Vagina (tissue), 2 donors: ENCODE results near the gene MFAP2. TPM values are rescaled to one million over a fixed set of nuclear protein-coding genes. Genes with fewer than 3 reads are reported as not detected.

ENCODE experiments used
- DNase-seq, 2 donors: peaks; one replicate each; pipeline ENCODE4 v3.0.0-alpha.2; 2017; ENCODE audit errors: extremely low spot score in 2 of 2
- H3K27ac ChIP-seq: fragments of 200-600 bp; sonication (generic); one replicate; pipeline ENCODE4 v1.5.1; 2019
- H3K27me3 ChIP-seq: fragments of 200-600 bp; sonication (generic); one replicate; pipeline ENCODE4 v1.5.1; 2019
- H3K36me3 ChIP-seq, 2 donors: fragments of 200-600 bp; sonication (generic); one replicate each; pipeline ENCODE4 v1.5.1; 2017 to 2019
- H3K4me1 ChIP-seq: fragments of 200-600 bp; sonication (generic); one replicate; pipeline ENCODE4 v1.5.1; 2019
- H3K4me3 ChIP-seq, 2 donors: fragments of 200-600 bp; sonication (generic); 1 replicate in 1 of 2; 2 replicates in 1 of 2; pipeline ENCODE4 v1.5.1; 2016 to 2019
- H3K9me3 ChIP-seq: fragments of 200-600 bp; sonication (generic); one replicate; pipeline ENCODE4 v1.5.1; 2019
- POLR2A ChIP-seq, 2 donors: fragments of 450-650 bp; IDR thresholded peaks; one replicate each; pipeline ENCODE4 v1.6.1; 2017; ENCODE audit warnings: antibody characterized with exemption in 2 of 2, mild to moderate bottlenecking in 2 of 2, moderate library complexity in 2 of 2
- POLR2AphosphoS5 ChIP-seq, 2 donors: sonication (generic); formaldehyde crosslinking; IDR thresholded peaks; one replicate each; pipeline ENCODE4 v1.9.0; 2017; ENCODE audit warnings: antibody characterized with exemption in 2 of 2, mild to moderate bottlenecking in 2 of 2, low read depth in 1 of 2; ENCODE audit not compliant: insufficient read depth in 1 of 2
- intact Hi-C: fragments of 100-400 bp; cut with DNase I; formaldehyde crosslinking; loops from one replicate; pipeline ENCODE4 v1.15.1; 2023
- total RNA-seq: library from RNA; depleted of rRNA; stranded (reverse); fragments of >200 nt; gene quantifications from one replicate; pipeline ENCODE4 v1.2.3, GENCODE V29; 2016
- TF ChIP-seq, protein P1 (sequence below), 3 experiments: fragments of 450-650 bp in 2 of 3; fragments of 200-600 bp in 1 of 3; sonication (generic) in 1 of 3; IDR thresholded peaks; one replicate each; pipeline ENCODE4 v1.5.1; 2017 to 2019; ENCODE audit warnings: antibody characterized with exemption in 3 of 3, mild to moderate bottlenecking in 2 of 3, moderate library complexity in 2 of 3

Gene MFAP2, protein sequence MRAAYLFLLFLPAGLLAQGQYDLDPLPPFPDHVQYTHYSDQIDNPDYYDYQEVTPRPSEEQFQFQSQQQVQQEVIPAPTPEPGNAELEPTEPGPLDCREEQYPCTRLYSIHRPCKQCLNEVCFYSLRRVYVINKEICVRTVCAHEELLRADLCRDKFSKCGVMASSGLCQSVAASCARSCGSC
- 51.1 TPM for total RNA-seq

DNA sequence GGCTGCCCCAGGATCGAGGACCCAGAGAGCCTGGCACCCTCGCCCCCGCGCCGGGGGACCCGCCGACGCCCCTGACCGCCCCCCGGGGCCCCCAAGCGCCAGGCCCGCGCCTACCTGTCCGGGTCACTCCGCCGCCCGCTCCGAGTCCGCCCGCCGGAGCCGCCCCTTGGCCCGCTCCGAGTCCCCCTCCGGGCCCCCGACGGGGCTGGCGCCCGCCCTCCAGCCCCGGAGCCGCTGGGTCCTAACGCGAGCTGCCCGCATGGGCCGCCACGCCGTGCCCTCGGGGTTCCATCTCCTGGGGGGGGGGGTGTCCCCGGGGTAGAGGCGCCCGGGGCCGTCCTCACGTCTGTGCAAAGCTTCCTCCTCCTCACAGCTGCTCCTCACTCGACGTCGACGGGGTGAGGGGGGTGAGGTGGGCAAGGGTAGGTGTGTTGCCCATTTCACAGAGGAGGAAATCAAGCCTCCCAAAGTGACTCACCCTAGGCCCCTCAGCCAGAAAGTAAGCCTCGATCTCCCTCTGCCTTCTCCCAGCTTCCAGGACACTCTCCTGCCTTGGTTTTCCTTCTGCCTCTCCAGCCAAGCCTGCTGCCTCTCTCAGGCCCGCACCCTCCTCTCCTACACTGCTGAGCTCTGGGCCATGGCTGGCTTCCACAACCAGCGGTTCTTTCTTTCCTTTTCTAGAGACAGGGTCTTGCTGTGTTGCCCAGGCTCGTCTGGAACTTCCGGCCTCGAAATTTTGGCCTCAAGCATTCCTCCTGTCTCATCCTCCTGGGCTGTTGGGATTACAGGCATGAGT lies at the start of gene MFAP2:
TSS of gene MFAP2 (minus strand) at position 148 of the 796 bp plus-strand sequence. CDS start 2,347 bp downstream, outside the sequence.
- TF ChIP-seq POLR2AphosphoS5 (IDR thresholded peaks at IDR 0.05; ENCODE audit: insufficient read depth in 1 of 2, low read depth in 1 of 2) (no peak), POLR2A (IDR thresholded peaks at IDR 0.05) (peak in 1 of 2 donors; percentile 52)
- Histone ChIP-seq H3K36me3 (no peaks in the 10 kb centered on the region), H3K27me3 (no peaks in the 10 kb centered on the region), H3K9me3 (no peaks in the 10 kb centered on the region), H3K4me1 (peaks cover 57% of the 10 kb centered on the region), H3K4me3 (peak within 1 kb of the TSS; percentile 51 to 57), H3K27ac (peak within 1 kb of the TSS; percentile 88)
- intact Hi-C loops: no loop called here
- DNase-seq: no peak

DNA sequence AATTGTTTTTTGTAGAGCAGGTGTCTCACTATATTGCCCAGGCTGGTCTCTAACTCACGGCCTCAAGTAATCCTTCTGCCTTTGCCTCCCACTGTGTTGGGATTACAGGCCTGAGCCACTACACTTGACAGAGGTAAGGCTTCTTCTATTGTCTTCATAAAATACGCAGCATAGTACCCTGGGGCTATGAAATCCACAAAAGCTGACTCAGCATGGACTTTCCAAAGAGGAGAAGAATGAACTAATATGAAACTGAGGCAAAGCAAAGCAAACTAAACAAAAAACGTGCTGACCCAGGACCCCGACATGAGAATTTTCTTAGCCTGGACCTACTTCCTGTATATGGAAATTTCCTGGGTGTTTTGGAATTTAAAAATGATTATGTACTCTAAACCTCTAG lies 49.8 kb upstream of the MFAP2 start:
- no peaks in the 10 kb centered on the region for H3K27me3 ChIP-seq
- H3K4me3 ChIP-seq: no peak overlapping the region
- TF ChIP-seq POLR2A (IDR thresholded peaks at IDR 0.05): no peak
- TF ChIP-seq POLR2AphosphoS5 (IDR thresholded peaks at IDR 0.05; ENCODE audit: insufficient read depth in 1 of 2, low read depth in 1 of 2): no peak
- TF ChIP-seq, protein P1, sequence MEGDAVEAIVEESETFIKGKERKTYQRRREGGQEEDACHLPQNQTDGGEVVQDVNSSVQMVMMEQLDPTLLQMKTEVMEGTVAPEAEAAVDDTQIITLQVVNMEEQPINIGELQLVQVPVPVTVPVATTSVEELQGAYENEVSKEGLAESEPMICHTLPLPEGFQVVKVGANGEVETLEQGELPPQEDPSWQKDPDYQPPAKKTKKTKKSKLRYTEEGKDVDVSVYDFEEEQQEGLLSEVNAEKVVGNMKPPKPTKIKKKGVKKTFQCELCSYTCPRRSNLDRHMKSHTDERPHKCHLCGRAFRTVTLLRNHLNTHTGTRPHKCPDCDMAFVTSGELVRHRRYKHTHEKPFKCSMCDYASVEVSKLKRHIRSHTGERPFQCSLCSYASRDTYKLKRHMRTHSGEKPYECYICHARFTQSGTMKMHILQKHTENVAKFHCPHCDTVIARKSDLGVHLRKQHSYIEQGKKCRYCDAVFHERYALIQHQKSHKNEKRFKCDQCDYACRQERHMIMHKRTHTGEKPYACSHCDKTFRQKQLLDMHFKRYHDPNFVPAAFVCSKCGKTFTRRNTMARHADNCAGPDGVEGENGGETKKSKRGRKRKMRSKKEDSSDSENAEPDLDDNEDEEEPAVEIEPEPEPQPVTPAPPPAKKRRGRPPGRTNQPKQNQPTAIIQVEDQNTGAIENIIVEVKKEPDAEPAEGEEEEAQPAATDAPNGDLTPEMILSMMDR (IDR thresholded peaks at IDR 0.05): no peak
- H3K9me3 ChIP-seq: no peaks in the 10 kb centered on the region
- no peak overlapping the region for H3K27ac ChIP-seq
- peaks cover 13% of the 10 kb centered on the region for H3K4me1 ChIP-seq
- H3K36me3 ChIP-seq: peaks cover 0 to 54% of the 10 kb centered on the region in 2 donors
- intact Hi-C loops: no loop called here
- no peak for DNase-seq

DNA sequence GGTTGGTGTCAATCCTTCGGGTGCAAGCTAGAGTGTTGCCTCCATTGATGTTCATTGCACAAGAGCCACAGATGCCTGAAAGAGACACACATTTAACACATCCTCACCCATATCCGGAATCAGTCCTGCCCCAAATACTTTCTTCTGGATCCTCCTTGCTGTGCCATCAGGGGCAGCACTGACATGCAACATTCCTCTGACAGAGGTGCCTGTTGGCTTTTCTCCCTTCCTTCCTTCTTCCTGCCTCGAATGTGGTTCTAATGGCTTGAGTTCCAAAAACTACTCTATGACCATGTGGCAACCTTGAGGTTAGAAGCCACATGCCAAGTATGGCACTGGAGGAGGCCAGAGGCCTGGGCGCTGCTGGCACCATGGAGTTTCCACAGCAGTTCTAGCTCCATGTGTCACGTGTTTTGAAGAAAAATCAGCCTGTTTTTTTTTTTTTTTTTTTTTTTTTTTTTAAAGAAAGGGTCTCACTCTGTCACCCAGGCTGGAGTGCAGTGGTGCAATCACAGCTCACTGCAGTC lies 48.3 kb upstream of the MFAP2 start:
- no peak for DNase-seq
- intact Hi-C loops: no loop called here
- no peak overlapping the region for H3K27ac ChIP-seq
- no peaks in the 10 kb centered on the region for H3K9me3 ChIP-seq
- peaks cover under 1 to 59% of the 10 kb centered on the region in 2 donors for H3K36me3 ChIP-seq
- H3K4me3 ChIP-seq: no peak overlapping the region
- TF ChIP-seq POLR2AphosphoS5 (IDR thresholded peaks at IDR 0.05; ENCODE audit: insufficient read depth in 1 of 2, low read depth in 1 of 2): no peak
- TF ChIP-seq, protein P1 (IDR thresholded peaks at IDR 0.05): no peak
- TF ChIP-seq POLR2A (IDR thresholded peaks at IDR 0.05): no peak
- no peaks in the 10 kb centered on the region for H3K27me3 ChIP-seq
- H3K4me1 ChIP-seq: peaks cover 13% of the 10 kb centered on the region

DNA sequence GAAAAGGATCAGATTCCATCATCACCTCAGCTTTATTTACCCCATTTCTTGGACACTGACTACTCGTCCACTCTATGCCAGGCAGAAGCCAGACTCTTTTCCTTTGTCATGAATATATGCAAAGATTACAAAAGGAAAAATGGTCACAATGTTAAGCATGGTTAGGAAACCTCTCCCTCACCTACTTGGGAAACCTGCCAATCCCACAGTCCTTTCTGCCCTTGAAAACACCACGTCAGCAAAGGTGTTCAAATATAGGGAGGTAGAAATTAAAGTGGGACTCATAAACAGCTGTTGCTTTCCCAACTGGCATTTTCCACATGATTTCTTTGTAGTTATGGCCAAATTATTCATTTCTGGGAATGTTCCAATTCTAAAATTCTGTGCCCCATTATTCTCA lies 47.5 kb upstream of the MFAP2 start:
- peaks cover 4 to 59% of the 10 kb centered on the region in 2 donors for H3K36me3 ChIP-seq
- H3K27ac ChIP-seq: no peak overlapping the region

DNA sequence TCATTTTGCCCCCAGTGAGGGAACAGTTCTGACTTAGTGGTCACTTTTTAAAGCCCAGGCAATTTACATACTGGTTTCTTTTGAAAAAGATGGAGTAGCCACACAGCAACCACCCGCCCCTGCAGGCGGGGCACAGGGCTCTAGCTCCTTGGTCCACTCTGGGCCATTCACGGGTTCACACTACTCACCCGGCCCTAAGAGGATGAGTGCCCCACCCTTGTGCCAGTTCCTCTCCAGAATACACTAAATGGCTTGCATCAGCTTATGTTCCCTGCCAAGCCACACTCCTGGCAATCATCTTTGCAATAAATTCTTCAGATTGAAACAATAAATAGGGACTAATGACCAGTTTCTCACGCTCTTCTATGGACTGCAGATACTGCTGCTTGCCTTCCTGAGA lies 47.0 kb upstream of the MFAP2 start:
- intact Hi-C loops: no loop called here
- Histone ChIP-seq H3K4me3 (no peak overlapping the region), H3K4me1 (peaks cover 13% of the 10 kb centered on the region), H3K9me3 (no peaks in the 10 kb centered on the region), H3K36me3 (peaks cover 4 to 59% of the 10 kb centered on the region in 2 donors), H3K27me3 (no peaks in the 10 kb centered on the region), H3K27ac (no peak overlapping the region)
- TF ChIP-seq POLR2A (IDR thresholded peaks at IDR 0.05) (no peak), POLR2AphosphoS5 (IDR thresholded peaks at IDR 0.05; ENCODE audit: insufficient read depth in 1 of 2, low read depth in 1 of 2) (no peak)
- TF ChIP-seq, protein P1 (IDR thresholded peaks at IDR 0.05): no peak
- no peak for DNase-seq

More for the DNA sequence above, 47.5 kb upstream of the MFAP2 start:
- DNase-seq: no peak
- Histone ChIP-seq H3K4me3 (no peak overlapping the region), H3K4me1 (peaks cover 13% of the 10 kb centered on the region), H3K27me3 (no peaks in the 10 kb centered on the region), H3K9me3 (no peaks in the 10 kb centered on the region)
- TF ChIP-seq, protein P1 (IDR thresholded peaks at IDR 0.05): no peak
- TF ChIP-seq POLR2AphosphoS5 (IDR thresholded peaks at IDR 0.05; ENCODE audit: insufficient read depth in 1 of 2, low read depth in 1 of 2) (no peak), POLR2A (IDR thresholded peaks at IDR 0.05) (no peak)
- intact Hi-C loops: no loop called here
